GM21576 (cell line): ENCODE measurements around the gene ORMDL2.
"Not testable (repeated sequence)": the region's sequence is repeated elsewhere in the genome, so short reads cannot be mapped to it uniquely, and the experiment has no call there.

Source experiments
- ATAC-seq: cut with Tn5 transposase; IDR thresholded peaks from one replicate; pipeline ENCODE4 v1.9.1; 2021; ENCODE audit warnings: mild to moderate bottlenecking, moderate library complexity; ENCODE audit not compliant: unreplicated experiment

Gene ORMDL2

GRCh38 chr12:55827806-55828205 lies 10.0 kb downstream of the ORMDL2 start:
- ATAC-seq = no peak

GRCh38 chr12:55828357-55828756 lies 10.5 kb downstream of the ORMDL2 start:
- no peak for ATAC-seq

GRCh38 chr12:55829967-55830600 lies 12.2 kb downstream of the ORMDL2 start:
- ATAC-seq = peak; percentile 19

- ATAC-seq = no peak
Measured at GRCh38 chr12:55830601-55831446, 13.0 kb downstream of the ORMDL2 start.

GRCh38 chr12:55831447-55831815 lies 13.6 kb downstream of the ORMDL2 start:
- no peak for ATAC-seq

GRCh38 chr12:55833056-55833455 lies 15.2 kb downstream of the ORMDL2 start:
- no peak for ATAC-seq

GRCh38 chr12:55834400-55834799 lies 16.6 kb downstream of the ORMDL2 start:
- ATAC-seq = not testable (repeated sequence)

GRCh38 chr12:55838361-55838760 lies 20.5 kb downstream of the ORMDL2 start:
- ATAC-seq = no peak

GRCh38 chr12:55839345-55840140 lies 21.7 kb downstream of the ORMDL2 start:
- ATAC-seq = no peak

GRCh38 chr12:55840581-55841351 lies 22.9 kb downstream of the ORMDL2 start:
- ATAC-seq = no peak

- ATAC-seq = no peak
Measured at GRCh38 chr12:55842681-55843429, 25.0 kb downstream of the ORMDL2 start, which contains the start of gene MMP19. TSS of gene MMP19 (minus strand) at chr12:55842936. CDS start at chr12:55842830, 106 bp downstream.

GRCh38 chr12:55843431-55843830 lies 25.6 kb downstream of the ORMDL2 start:
- no peak for ATAC-seq

- ATAC-seq = no peak
Measured at GRCh38 chr12:55844961-55845360, 27.1 kb downstream of the ORMDL2 start.

- ATAC-seq = no peak
Measured at GRCh38 chr12:55845361-55845760, 27.5 kb downstream of the ORMDL2 start.

GRCh38 chr12:55845785-55846496 lies 28.1 kb downstream of the ORMDL2 start:
- no peak for ATAC-seq

GRCh38 chr12:55847033-55847432 lies 29.2 kb downstream of the ORMDL2 start:
- ATAC-seq = no peak

GRCh38 chr12:55847603-55848291 lies 29.9 kb downstream of the ORMDL2 start:
- ATAC-seq = no peak

GRCh38 chr12:55849616-55850343 lies 31.9 kb downstream of the ORMDL2 start:
- ATAC-seq = no peak
